ENCODE measurements around the gene ABCA7.

The ABCA7 gene

DNA sequence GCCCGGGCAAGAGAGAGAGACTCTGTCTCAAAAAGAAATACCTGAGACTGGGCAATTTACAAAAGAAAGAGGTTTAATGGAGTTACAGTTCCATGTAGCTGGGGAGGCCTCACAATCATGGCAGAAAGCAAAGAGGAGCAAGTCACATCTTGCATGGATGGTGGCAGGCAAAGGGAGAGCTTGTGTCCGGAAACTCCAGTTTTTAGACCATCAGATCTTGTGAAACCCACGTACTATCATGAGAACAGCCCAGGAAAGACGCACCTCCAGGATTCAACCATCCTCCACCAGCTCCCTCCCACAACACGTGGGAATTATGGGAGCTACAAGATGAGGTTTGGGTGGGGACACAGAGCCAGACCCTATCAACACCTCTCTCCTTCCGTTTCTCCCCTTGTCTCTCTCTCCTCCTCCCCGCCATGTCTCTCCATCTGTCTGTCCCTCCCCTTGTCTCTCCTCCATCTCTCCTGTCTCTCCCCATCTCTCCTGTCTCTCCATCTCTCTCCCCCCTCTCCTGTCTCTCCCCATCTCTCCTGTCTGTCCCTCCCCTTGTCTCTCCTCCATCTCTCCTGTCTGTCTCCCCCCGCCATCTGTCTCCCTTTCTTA, 45.2 kb downstream of the ABCA7 start:
- Histone ChIP-seq H3K4me3 (no peak overlapping the region), H3K27ac (no peak overlapping the region)
- DNase-seq (ENCODE audit: low spot score): no peak
- TF ChIP-seq, protein P1, sequence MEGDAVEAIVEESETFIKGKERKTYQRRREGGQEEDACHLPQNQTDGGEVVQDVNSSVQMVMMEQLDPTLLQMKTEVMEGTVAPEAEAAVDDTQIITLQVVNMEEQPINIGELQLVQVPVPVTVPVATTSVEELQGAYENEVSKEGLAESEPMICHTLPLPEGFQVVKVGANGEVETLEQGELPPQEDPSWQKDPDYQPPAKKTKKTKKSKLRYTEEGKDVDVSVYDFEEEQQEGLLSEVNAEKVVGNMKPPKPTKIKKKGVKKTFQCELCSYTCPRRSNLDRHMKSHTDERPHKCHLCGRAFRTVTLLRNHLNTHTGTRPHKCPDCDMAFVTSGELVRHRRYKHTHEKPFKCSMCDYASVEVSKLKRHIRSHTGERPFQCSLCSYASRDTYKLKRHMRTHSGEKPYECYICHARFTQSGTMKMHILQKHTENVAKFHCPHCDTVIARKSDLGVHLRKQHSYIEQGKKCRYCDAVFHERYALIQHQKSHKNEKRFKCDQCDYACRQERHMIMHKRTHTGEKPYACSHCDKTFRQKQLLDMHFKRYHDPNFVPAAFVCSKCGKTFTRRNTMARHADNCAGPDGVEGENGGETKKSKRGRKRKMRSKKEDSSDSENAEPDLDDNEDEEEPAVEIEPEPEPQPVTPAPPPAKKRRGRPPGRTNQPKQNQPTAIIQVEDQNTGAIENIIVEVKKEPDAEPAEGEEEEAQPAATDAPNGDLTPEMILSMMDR (IDR thresholded peaks at IDR 0.05): no peak

DNA sequence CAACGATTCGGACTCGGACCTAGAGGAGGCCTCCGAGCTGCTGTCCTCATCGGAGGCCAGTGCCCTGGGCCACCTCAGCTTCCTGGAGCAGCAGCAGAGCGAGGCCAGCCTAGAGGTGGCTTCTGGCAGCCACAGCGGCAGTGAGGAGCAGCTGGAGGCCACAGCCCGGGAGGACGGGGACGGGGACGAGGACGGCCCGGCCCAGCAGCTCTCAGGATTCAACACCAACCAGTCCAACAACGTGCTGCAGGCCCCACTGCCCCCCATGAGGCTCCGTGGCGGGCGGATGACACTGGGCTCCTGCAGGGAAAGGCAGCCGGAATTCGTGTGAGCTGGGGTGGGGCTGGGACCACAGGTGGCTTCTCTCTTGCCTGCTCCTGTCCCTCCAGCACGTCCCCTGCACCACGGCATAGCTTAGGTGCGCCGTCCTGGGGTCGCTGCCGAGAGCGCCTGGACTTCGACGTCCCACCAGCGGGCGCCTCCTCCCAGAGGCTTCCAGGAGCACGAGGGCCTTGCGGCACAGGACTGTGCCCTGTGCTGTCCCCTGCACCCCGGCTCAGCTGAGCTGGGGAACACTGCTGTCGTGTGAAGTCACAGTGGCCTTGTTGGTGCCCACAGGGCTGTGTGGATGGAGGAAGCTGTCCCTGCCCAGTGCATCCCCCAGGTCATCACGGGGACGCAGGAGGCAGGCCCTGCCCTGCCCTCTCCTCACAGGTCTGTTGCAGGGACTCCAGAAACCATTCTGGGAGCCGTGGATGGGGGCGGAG, 46.0 kb downstream of the ABCA7 start:
- DNase-seq (ENCODE audit: low spot score): no peak
- Histone ChIP-seq H3K27ac (no peak overlapping the region), H3K4me3 (no peak overlapping the region)
- TF ChIP-seq, protein P1 (IDR thresholded peaks at IDR 0.05): no peak

DNA sequence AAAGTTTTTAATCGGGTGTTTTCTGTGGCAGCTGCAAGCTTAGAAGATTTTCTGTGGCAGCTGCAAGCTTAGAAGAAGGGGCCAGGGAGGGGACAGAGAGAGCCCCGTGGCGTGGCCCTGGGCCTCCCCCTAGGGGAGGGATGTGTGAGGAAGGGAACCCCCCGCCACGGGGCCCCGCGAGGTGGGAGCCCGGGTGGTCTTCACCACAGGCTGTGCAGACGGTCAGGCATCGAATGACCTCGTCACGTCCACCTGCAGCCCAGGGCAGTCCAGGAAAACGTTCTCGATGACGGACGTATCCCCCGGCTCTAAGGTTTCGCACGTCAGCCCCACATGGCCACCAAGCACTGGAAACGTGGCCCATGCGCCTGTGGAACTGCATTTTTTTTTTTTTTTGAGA, 46.7 kb downstream of the ABCA7 start:
- TF ChIP-seq, protein P1 (IDR thresholded peaks at IDR 0.05): no peak
- Histone ChIP-seq H3K27ac (no peak overlapping the region), H3K4me3 (no peak overlapping the region)
- DNase-seq (ENCODE audit: low spot score): no peak

DNA sequence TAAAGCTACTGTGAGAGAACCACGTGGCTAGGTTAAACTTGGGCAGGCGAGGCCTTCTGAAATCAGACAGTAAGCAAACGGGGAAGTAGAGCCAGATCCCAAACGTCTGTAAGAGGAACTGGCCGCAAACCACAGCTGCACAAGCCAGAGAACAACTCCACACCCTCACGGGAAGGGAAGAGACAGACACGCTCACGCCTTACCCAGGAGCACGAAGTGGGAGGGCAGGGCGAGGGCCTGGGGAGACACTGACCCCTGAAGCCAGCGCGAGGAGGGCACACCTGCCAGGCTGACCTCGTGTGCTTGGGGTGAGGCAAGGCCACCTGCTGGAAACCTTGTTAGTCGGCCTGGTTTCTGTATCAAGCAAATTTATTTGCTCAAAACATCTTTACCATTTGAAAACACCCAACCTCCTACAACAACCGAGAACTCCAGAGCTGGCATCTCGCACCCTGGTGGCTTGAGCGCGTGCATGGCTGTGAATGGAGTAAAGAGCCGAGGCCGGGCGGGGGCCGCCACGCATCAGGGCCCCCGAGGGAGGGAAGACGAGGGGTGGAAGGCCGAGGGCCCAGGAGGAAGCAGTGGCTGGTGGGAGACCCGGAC, 48.0 kb downstream of the ABCA7 start:
- TF ChIP-seq, protein P1 (IDR thresholded peaks at IDR 0.05): no peak
- H3K4me3 ChIP-seq: no peak overlapping the region
- DNase-seq (ENCODE audit: low spot score): no peak
- H3K27ac ChIP-seq: peak overlapping the region in 1 of 2 donors; percentile 78

DNA sequence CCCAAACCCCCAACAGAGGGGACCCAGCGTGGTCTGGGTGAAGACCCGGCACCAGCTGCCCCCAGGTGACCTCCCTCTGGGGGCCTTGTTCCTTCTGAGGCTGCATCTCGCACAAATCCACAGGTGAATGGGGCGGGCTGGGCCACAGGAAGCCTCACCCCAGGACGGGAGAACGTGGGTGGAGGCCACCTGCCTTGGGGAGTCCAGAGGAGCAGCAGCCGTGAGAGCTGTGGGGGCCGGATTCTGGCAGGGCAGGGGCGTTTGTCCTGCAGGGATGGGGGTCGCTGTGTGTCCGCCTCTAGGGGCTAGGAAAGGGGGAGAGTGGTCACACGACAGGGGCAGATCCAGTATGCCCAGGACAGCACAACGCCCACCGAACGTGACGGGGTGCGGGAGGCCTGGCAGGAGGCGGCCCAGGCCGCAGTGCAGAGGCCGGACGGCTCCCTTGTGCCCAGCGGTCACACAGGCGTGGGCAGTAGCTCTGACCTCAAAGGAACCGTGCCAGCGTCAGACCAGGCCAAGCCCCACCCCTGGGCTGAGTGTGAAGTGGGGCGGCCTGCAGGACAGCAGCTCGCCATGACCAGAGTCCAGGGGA, 48.6 kb downstream of the ABCA7 start:
- TF ChIP-seq, protein P1 (IDR thresholded peaks at IDR 0.05): no peak
- no peak for DNase-seq (ENCODE audit: low spot score)
- Histone ChIP-seq H3K27ac (peak overlapping the region in 1 of 2 donors; percentile 78), H3K4me3 (no peak overlapping the region)

DNA sequence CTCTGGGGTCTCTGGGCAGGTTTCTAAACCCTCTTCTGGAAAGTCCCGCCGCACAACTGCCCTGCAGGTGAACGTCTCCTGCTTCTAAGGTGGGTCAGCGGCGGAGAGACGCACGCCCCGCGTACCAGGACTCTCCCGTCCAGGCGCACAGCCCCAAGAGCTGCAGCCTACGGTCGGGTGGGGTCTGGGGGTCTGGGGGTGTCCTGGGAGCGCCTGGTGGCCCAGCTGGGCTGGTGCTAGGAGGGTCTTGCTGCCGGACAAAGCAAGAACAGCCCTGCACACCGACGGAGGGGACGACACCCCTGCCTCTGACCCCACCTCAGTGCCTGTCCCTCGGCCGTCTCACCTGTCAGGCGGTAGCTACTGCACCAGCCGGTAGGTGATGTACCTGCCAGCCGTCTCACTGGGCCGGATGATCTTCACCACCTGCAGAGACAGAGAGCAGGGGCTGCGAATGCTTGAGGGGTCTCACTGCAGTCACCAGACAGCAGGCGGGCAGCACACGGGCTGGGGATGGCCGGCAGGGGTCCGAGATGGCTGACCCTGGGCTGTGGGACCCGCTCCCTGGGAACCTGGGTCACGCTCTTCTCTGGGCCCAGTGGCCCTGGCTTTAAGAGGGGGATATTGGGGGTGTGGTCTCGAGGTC, 49.3 kb downstream of the ABCA7 start:
- DNase-seq (ENCODE audit: low spot score): no peak
- TF ChIP-seq, protein P1 (IDR thresholded peaks at IDR 0.05): no peak
- H3K27ac ChIP-seq: peak overlapping the region in 1 of 2 donors; percentile 78
- H3K4me3 ChIP-seq: no peak overlapping the region
